Lower leg skin (tissue), 3 donors: Measurements from ENCODE around the gene APP.

Source experiments
- POLR2A ChIP-seq, 2 donors: fragments of 450-650 bp; IDR thresholded peaks; one replicate each; pipeline ENCODE4 v1.6.1; 2016 to 2017; ENCODE audit warnings: antibody characterized with exemption in 2 of 2, mild to moderate bottlenecking in 1 of 2, moderate library complexity in 1 of 2
- TF ChIP-seq, protein P1 (sequence below), 3 donors: fragments of 450-650 bp; IDR thresholded peaks; one replicate each; pipeline ENCODE4 v1.5.1; 2016; ENCODE audit warnings: antibody characterized with exemption in 3 of 3, mild to moderate bottlenecking in 3 of 3, moderate library complexity in 2 of 3

DNA sequence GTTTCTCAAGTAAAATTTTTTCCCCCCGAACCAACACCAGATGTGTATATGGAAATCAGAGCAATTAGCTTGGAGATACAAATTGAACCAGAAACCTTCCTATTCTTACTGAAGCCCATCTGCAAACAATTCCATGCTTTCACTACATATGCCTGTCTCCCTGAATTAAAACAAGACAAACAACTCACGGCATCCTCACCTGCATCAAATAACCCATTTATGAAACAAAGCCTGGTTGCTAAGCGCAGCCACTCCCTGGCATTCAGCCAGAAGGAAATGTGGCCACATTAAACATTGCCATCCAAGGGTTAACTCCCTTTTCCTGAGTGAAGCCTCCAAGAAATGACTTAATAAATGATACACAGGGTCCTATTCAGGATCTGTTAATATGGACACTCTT, 55.3 kb downstream of the APP start:
- TF ChIP-seq, protein P1, sequence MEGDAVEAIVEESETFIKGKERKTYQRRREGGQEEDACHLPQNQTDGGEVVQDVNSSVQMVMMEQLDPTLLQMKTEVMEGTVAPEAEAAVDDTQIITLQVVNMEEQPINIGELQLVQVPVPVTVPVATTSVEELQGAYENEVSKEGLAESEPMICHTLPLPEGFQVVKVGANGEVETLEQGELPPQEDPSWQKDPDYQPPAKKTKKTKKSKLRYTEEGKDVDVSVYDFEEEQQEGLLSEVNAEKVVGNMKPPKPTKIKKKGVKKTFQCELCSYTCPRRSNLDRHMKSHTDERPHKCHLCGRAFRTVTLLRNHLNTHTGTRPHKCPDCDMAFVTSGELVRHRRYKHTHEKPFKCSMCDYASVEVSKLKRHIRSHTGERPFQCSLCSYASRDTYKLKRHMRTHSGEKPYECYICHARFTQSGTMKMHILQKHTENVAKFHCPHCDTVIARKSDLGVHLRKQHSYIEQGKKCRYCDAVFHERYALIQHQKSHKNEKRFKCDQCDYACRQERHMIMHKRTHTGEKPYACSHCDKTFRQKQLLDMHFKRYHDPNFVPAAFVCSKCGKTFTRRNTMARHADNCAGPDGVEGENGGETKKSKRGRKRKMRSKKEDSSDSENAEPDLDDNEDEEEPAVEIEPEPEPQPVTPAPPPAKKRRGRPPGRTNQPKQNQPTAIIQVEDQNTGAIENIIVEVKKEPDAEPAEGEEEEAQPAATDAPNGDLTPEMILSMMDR (IDR thresholded peaks at IDR 0.05) = no peak
- no peak for TF ChIP-seq POLR2A (IDR thresholded peaks at IDR 0.05)
